HepG2 (cell line): ENCODE measurements around the gene CXCR5. TPM values are rescaled to one million over a fixed set of nuclear protein-coding genes. Genes with fewer than 3 reads are reported as not detected.
"Not testable (repeated sequence)": the region's sequence is repeated elsewhere in the genome, so short reads cannot be mapped to it uniquely, and the experiment has no call there.

ENCODE experiments used
- ATAC-seq: fragments of 200-7000 bp; cut with Tn5 transposase; 3 replicates; pipeline ENCODE4 v1.9.1; 2020; ENCODE audit warnings: mild to moderate bottlenecking, moderate library complexity
- BruUV-seq: library from RNA; stranded (reverse); fragments of 400-500 nt; replicated peaks from 2 replicates; lab custom pipeline; 2021; lab: Mats Ljungman, UMichigan
- CTCF ChIA-PET: fragments of 300-600 bp; formaldehyde crosslinking; extraction: SDS; loops from one replicate; lab custom pipeline; 2021; ENCODE audit warnings: low total read pairs, inconsistent platforms, low intra/inter-chr PET ratio; lab: Yijun Ruan, JAX
- POLR2A ChIA-PET: fragments of 350-600 bp; sonication (Branson Sonifier 250); formaldehyde crosslinking; loops from one replicate; lab custom pipeline; 2020; ENCODE audit warnings: antibody characterized with exemption, inconsistent platforms; lab: Yijun Ruan, JAX
- DNase-seq: peaks from one replicate; pipeline ENCODE4 v3.0.0-alpha.2; 2015; ENCODE audit warnings: low spot score
- FAIRE-seq: peaks from 3 replicates; lab custom pipeline; 2011; peaks lifted over from hg19 to GRCh38; lab: Jason Lieb, UNC
- H2AFZ ChIP-seq: one replicate; pipeline ENCODE4 v1.6.1; 2011; ENCODE audit warnings: low read length, inconsistent platforms
- H3K27ac ChIP-seq: fragments of 300-600 bp; 3 replicates; pipeline ENCODE4 v1.8.0; 2011; ENCODE audit warnings: mixed run types, mild to moderate bottlenecking, mixed read lengths, low read length, inconsistent platforms; ENCODE audit not compliant: insufficient read depth; ENCODE audit errors: extremely low read length
- H3K27me3 ChIP-seq, 2 experiments: fragments of 200-600 bp in 1 of 2; 2 replicates in 1 of 2; 3 replicates in 1 of 2; pipeline versions ENCODE4 v1.6.0 to v1.8.0; 2011; ENCODE audit warnings: low read length in 2 of 2, mild to moderate bottlenecking in 2 of 2, moderate library complexity in 2 of 2, inconsistent platforms in 1 of 2; ENCODE audit not compliant: insufficient read depth in 2 of 2, control insufficient read depth in 1 of 2
- H3K36me3 ChIP-seq, 2 experiments: fragments of 200-600 bp in 1 of 2; replicated peaks in 1 of 2; 2 replicates in 1 of 2; 3 replicates in 1 of 2; pipeline versions ENCODE4 v1.5.1 to v1.8.0; 2011; ENCODE audit warnings: low read length in 2 of 2, inconsistent platforms in 1 of 2; ENCODE audit not compliant: insufficient read depth in 2 of 2, control insufficient read depth in 1 of 2
- H3K4me1 ChIP-seq: 2 replicates; pipeline ENCODE4 v1.5.1; 2012; ENCODE audit warnings: low read length, inconsistent platforms; ENCODE audit not compliant: insufficient read depth
- H3K4me2 ChIP-seq: 2 replicates; pipeline ENCODE4 v1.6.0; 2011; ENCODE audit warnings: low read depth, low read length, inconsistent platforms
- H3K4me3 ChIP-seq, 3 experiments: fragments of 200-600 bp in 1 of 3; sonication (generic), shearing (Covaris generic) in 1 of 3; replicated peaks in 1 of 3; 2 replicates each; pipeline ENCODE4 v1.5.1; 2011 to 2016; ENCODE audit warnings: low read length in 3 of 3, inconsistent platforms in 2 of 3, low read depth in 2 of 3, mild to moderate bottlenecking in 2 of 3, control low read depth in 1 of 3, mixed read lengths in 1 of 3; ENCODE audit not compliant: insufficient read depth in 1 of 3
- H3K79me2 ChIP-seq: one replicate; pipeline ENCODE4 v1.6.1; 2011; ENCODE audit warnings: low read length, inconsistent platforms; ENCODE audit not compliant: insufficient read depth
- H3K9ac ChIP-seq: 2 replicates; pipeline ENCODE4 v1.6.0; 2011; ENCODE audit warnings: mild to moderate bottlenecking, low read depth, low read length, inconsistent platforms; ENCODE audit not compliant: insufficient read depth
- H3K9me3 ChIP-seq: 2 replicates; pipeline ENCODE4 v1.5.1; 2012; ENCODE audit warnings: mild to moderate bottlenecking, low read length
- H4K20me1 ChIP-seq: 2 replicates; pipeline ENCODE4 v1.6.0; 2011; ENCODE audit warnings: inconsistent platforms, mild to moderate bottlenecking, low read length, moderate library complexity; ENCODE audit not compliant: insufficient read depth
- GMEB2 ChIP-seq: IDR thresholded peaks from 2 replicates; pipeline ENCODE4 v1.6.1; 2016; ENCODE audit warnings: missing biosample characterization, missing genetic modification reagents, low read depth
- POGZ ChIP-seq: sonication (generic); formaldehyde crosslinking; IDR thresholded peaks from 2 replicates; pipeline ENCODE4 v1.4.0; 2020; ENCODE audit warnings: mild to moderate bottlenecking, missing genetic modification reagents
- ZNF329 ChIP-seq: sonication (generic); formaldehyde crosslinking; IDR thresholded peaks from 2 replicates; pipeline ENCODE4 v1.9.0; 2021; ENCODE audit warnings: low read depth, mild to moderate bottlenecking, missing genetic modification reagents
- WGBS: methylation state at CpG from one replicate; pipeline ENCODE4 v1.1.6; 2017; ENCODE audit warnings: low lambda C conversion rate; 5-methylcytosine and 5-hydroxymethylcytosine counted together
- in situ Hi-C: cut with HindIII; loops from 2 replicates; pipeline ENCODE4 v1.10.0; 2017; ENCODE audit warnings: low pct_unique_long_range_greater_than_20kb; ENCODE audit not compliant: extremely low pct_ligation_motif_present
- intact Hi-C: fragments of 100-400 bp; cut with micrococcal nuclease; formaldehyde crosslinking; loops from one replicate; pipeline ENCODE4 v1.10.0; 2022; ENCODE audit not compliant: unreplicated experiment
- polyA plus RNA-seq, 8 experiments: library from polyadenylated mRNA; depleted of rRNA in 3 of 8; stranded (reverse) in 7 of 8; unstranded in 1 of 8; fragments of >200 nt; fragmentation: Illumina TruSeq in 4 of 8; extraction: Trizol in 4 of 8; gene quantifications; 2 replicates each; pipeline versions ENCODE4 v1.2.1 to v1.2.3, GENCODE V29; 2011 to 2016; ENCODE audit warnings: low read depth in 4 of 8, missing spikeins in 1 of 8, mixed read lengths in 1 of 8; ENCODE audit not compliant: insufficient read depth in 1 of 8
- total RNA-seq, 5 experiments: library from RNA; depleted of rRNA; stranded (reverse); fragments of >200 nt; fragmentation: Illumina TruSeq; extraction: Trizol; gene quantifications; 2 replicates each; pipeline ENCODE4 v1.2.3, GENCODE V29; 2016; ENCODE audit warnings: low read depth in 1 of 5

CXCR5 gene
- total and polyA plus RNA-seq, 2 of the 13 experiments (the other 11 are each of a cell fraction or from before 2014, with no cell fraction given) = not detected

- Histone ChIP-seq H3K4me3 (no peak overlapping the region), H3K27ac (no peak overlapping the region)
- in situ Hi-C loops = no loop called here
- intact Hi-C loops = no loop called here
- TF ChIP-seq GMEB2 (CRISPR knock-in tag) (no peak), POGZ (CRISPR knock-in tag) (no peak), ZNF329 (no peak)
- TF ChIP-seq, all 625 proteins: peak for 0
- Histone ChIP-seq H3K9me3 (no peaks in the 10 kb centered on the region), H4K20me1 (no peaks in the 10 kb centered on the region), H3K9ac (no peak overlapping the region), H3K36me3 (no peaks in the 10 kb centered on the region), H3K4me2 (no peak overlapping the region), H3K27me3 (no peaks in the 10 kb centered on the region), H2AFZ (no peak overlapping the region), H3K4me1 (peaks cover 32% of the 10 kb centered on the region), H3K79me2 (no peaks in the 10 kb centered on the region)
- BruUV-seq = no TSS peak
- ATAC-seq = no peak
- CTCF ChIA-PET = no interaction called here
- no peak for DNase-seq
- 0% methylated on average over 2 of the region's 2 CpGs for WGBS
- POLR2A ChIA-PET = no interaction called here
- no peak for FAIRE-seq
Observed at GRCh38 chr11:118842369-118842768, 41.3 kb upstream of the CXCR5 start.

DNA sequence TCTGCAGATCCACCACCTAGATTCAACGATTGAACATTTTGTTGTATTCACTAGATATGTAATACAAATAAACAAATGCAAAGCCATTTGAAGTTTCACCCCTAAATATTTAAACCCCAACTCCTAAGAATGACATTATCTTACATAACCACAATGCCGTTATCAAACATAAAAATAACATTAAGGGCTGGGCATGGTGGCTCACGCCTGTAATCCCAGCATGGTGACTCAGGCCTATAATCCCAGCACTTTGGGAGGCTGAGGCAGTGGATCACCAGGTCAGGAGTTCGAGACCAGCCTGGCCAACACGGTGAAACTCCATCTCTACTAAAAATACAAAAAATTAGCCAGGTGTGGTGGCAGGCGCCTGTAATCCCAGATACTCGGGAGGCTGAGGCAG lies 40.8 kb upstream of the CXCR5 start:
- CTCF ChIA-PET, H3K4me2 ChIP-seq, H4K20me1 ChIP-seq, H3K27ac ChIP-seq, BruUV-seq, H3K9me3 ChIP-seq, H3K4me3 ChIP-seq, FAIRE-seq, ATAC-seq, in situ Hi-C loops, intact Hi-C loops, H3K79me2 ChIP-seq, POLR2A ChIA-PET, H3K36me3 ChIP-seq, H2AFZ ChIP-seq, H3K9ac ChIP-seq, DNase-seq, H3K27me3 ChIP-seq: not testable (repeated sequence)
- WGBS = 41% methylated on average over 7 of the region's 7 CpGs
- H3K4me1 ChIP-seq = peaks cover 32% of the 10 kb centered on the region
